Osteocyte (in vitro differentiated cells): ENCODE data around the gene KREMEN2. TPM values are rescaled to one million over a fixed set of nuclear protein-coding genes. Genes with fewer than 3 reads are reported as not detected.
A peak's percentile ranks its signal among the peaks of the same experiment; 100 is the strongest.

Experiments
- DNase-seq: peaks from one replicate; pipeline ENCODE4 v3.0.0; 2021; ENCODE audit warnings: mixed read lengths; ENCODE audit not compliant: unreplicated experiment; ENCODE audit errors: extremely low spot score
- H3K27ac Mint-ChIP-seq: one replicate; pipeline ENCODE4 v1.8.0; 2021; ENCODE audit warnings: mild to moderate bottlenecking, mixed read lengths; ENCODE audit not compliant: unreplicated experiment
- H3K27me3 Mint-ChIP-seq: one replicate; pipeline ENCODE4 v1.8.0; 2021; ENCODE audit warnings: mixed read lengths; ENCODE audit not compliant: unreplicated experiment
- H3K36me3 Mint-ChIP-seq: one replicate; pipeline ENCODE4 v1.8.0; 2021; ENCODE audit warnings: mixed read lengths; ENCODE audit not compliant: unreplicated experiment
- H3K4me1 Mint-ChIP-seq: one replicate; pipeline ENCODE4 v1.8.0; 2021; ENCODE audit warnings: mixed read lengths; ENCODE audit not compliant: unreplicated experiment
- H3K4me3 Mint-ChIP-seq: one replicate; pipeline ENCODE4 v1.8.0; 2021; ENCODE audit warnings: mild to moderate bottlenecking, moderate library complexity, mixed read lengths; ENCODE audit not compliant: unreplicated experiment
- H3K9me3 Mint-ChIP-seq: one replicate; pipeline ENCODE4 v1.8.0; 2021; ENCODE audit warnings: mixed read lengths; ENCODE audit not compliant: unreplicated experiment
- total RNA-seq: library from RNA; stranded (reverse); gene quantifications from 2 replicates; pipeline ENCODE4 v1.2.1, GENCODE V29; 2021
- TF ChIP-seq, protein P1 (sequence below): fragments of 200-600 bp; sonication (generic); IDR thresholded peaks from 2 replicates; pipeline ENCODE4 v1.5.0; 2021; ENCODE audit warnings: antibody characterized with exemption, mild to moderate bottlenecking, moderate library complexity

KREMEN2 gene
- total RNA-seq, 1 donor from 2014 or later, result not detected

DNA sequence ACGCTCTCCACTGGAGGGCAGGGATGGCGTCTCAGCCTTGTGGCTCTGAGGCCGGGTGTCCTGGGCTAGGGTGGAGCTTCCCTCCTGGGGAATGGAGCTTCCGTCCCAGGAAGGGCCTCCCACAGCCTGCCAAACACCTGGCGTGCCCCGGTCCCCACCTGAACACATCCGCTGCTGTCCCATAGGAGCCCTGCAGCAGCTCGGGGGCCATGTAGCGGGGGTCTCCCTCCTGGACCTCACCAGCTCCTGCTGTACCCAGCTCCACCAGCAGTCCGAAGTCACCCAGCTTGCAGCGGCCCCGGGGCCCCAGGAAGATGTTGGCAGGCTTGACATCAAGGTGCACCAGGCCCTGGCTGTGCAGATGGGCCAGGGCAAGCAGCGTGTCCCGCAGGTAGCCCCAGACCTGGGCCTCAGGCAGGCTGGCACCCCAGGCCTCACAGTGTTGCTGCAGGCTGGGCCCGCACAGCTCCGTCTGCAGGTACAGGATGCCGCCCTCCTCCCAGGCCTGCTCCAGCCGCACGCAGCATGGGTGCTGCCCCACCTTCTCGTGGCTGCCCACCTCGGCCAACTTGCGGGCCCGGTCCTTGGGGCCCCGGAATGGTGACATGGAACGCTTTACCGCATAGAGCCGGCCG is 11.2 kb downstream of the KREMEN2 start:
- Mint-ChIP-seq H3K36me3 (no peaks in the 10 kb centered on the region), H3K27ac (no peak overlapping the region), H3K4me1 (peaks cover 12% of the 10 kb centered on the region), H3K4me3 (no peak overlapping the region), H3K27me3 (no peaks in the 10 kb centered on the region), H3K9me3 (no peaks in the 10 kb centered on the region)
- TF ChIP-seq, protein P1, sequence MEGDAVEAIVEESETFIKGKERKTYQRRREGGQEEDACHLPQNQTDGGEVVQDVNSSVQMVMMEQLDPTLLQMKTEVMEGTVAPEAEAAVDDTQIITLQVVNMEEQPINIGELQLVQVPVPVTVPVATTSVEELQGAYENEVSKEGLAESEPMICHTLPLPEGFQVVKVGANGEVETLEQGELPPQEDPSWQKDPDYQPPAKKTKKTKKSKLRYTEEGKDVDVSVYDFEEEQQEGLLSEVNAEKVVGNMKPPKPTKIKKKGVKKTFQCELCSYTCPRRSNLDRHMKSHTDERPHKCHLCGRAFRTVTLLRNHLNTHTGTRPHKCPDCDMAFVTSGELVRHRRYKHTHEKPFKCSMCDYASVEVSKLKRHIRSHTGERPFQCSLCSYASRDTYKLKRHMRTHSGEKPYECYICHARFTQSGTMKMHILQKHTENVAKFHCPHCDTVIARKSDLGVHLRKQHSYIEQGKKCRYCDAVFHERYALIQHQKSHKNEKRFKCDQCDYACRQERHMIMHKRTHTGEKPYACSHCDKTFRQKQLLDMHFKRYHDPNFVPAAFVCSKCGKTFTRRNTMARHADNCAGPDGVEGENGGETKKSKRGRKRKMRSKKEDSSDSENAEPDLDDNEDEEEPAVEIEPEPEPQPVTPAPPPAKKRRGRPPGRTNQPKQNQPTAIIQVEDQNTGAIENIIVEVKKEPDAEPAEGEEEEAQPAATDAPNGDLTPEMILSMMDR, result no peak
- DNase-seq, result no peak

DNA sequence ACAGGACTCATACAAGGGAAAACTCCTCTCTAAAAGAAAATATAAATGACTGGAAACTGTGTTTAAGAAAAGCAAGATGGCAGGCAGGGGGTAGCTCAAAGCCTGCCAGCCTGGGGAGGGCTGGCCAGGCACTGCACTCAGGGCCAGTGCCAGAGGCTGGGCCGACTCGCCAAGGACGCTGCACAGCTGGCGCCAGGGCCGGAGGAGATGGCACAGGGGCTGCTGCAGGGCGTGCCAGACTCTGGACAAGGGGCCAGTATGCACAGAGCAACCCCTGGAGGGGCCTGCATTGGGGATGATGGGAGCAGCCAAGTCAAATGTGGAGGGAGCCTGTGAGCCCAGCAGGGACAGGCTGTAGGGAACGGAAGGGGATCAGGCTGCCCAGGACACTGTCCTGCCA is 12.1 kb downstream of the KREMEN2 start:
- H3K4me1 Mint-ChIP-seq, result peaks cover 11% of the 10 kb centered on the region
- DNase-seq, result no peak
- no peaks in the 10 kb centered on the region for H3K36me3 Mint-ChIP-seq
- H3K27me3 Mint-ChIP-seq, result no peaks in the 10 kb centered on the region
- no peak overlapping the region for H3K4me3 Mint-ChIP-seq
- TF ChIP-seq, protein P1, result no peak
- no peak overlapping the region for H3K27ac Mint-ChIP-seq
- H3K9me3 Mint-ChIP-seq, result no peaks in the 10 kb centered on the region

DNA sequence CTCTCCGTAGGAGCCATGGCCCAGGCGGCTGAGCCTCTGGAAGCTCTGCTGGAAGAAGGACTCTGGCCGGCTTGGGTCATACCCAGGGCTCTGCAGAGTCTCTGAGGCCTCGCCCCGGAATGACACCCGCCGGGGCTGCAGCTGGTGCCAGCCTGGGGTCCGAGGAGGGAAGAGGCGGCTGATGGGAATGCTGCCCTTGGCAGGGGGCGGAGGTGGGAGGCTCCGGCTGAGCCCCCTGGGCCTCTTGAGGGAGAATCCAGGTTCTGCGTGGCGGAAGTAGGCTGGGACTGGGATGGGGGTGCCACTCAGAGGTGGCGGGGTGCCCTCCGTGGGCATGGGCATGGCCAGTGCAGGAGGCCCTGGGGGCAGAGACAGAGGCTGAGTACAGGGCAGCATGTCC is 12.6 kb downstream of the KREMEN2 start:
- H3K4me3 Mint-ChIP-seq, result no peak overlapping the region
- no peaks in the 10 kb centered on the region for H3K27me3 Mint-ChIP-seq
- peaks cover 15% of the 10 kb centered on the region for H3K4me1 Mint-ChIP-seq
- no peak for DNase-seq
- TF ChIP-seq, protein P1, result no peak
- H3K36me3 Mint-ChIP-seq, result no peaks in the 10 kb centered on the region
- no peaks in the 10 kb centered on the region for H3K9me3 Mint-ChIP-seq
- no peak overlapping the region for H3K27ac Mint-ChIP-seq

DNA sequence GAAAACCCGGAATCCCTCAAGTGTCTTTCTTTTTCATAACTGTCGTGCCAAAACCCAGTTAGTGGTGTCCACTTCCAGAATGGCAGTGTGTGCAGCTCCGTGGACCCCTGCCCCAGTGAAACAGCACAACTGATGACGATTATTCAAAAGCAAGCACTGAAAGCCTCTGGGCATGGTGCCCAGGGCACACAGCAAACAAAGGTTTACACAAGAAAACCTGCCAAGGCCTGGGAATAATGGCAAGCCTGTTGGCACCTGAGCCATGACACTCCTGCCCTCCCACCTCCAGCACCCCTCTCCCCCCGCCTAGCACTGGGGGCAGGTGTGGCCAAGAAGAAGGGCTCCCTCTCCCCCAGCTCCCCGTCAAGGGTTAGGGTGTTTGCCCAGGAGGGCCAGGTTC is 13.4 kb downstream of the KREMEN2 start:
- Mint-ChIP-seq H3K4me3 (no peak overlapping the region), H3K9me3 (no peaks in the 10 kb centered on the region), H3K36me3 (no peaks in the 10 kb centered on the region), H3K4me1 (peaks cover 12% of the 10 kb centered on the region), H3K27me3 (no peaks in the 10 kb centered on the region), H3K27ac (no peak overlapping the region)
- TF ChIP-seq, protein P1, result no peak
- no peak for DNase-seq

DNA sequence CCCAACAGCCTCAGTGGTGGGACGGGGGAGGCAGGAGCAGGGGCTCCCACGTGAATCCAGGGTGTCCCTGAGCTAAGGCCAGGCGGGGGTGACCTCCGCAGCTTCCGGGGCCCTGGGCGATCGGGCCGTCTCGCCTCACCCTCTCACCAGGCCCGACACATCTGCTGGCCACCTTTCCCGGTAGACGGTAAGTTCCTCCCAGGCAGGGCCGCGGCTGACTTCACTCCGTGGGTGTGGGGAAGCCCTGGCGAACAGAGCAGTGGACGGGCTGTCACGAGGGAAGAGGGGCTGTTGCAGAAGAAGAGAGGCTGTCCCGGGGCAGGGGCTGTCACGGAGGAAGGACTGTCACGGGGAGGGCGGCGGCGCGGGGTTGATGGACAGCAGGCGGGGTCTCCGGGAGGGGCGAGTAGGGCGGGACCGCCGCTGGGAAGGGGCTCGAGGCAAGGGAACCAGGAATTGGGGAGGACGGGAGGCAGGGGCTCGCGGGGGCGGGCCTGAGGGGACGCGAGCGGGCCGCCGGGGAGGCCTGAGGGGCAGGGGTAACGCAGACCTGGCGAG is 15.7 kb downstream of the KREMEN2 start:
- Mint-ChIP-seq H3K4me1 (peaks cover 15% of the 10 kb centered on the region), H3K27me3 (no peaks in the 10 kb centered on the region), H3K4me3 (peak overlapping the region; percentile 75), H3K27ac (peak overlapping the region; percentile 27), H3K9me3 (no peaks in the 10 kb centered on the region), H3K36me3 (no peaks in the 10 kb centered on the region)
- no peak for DNase-seq
- TF ChIP-seq, protein P1, result no peak
